Measurements from ENCODE around the gene FCGR3A.
"Not testable (repeated sequence)": the region's sequence is repeated elsewhere in the genome, so short reads cannot be mapped to it uniquely, and the experiment has no call there.

FCGR3A gene

DNA sequence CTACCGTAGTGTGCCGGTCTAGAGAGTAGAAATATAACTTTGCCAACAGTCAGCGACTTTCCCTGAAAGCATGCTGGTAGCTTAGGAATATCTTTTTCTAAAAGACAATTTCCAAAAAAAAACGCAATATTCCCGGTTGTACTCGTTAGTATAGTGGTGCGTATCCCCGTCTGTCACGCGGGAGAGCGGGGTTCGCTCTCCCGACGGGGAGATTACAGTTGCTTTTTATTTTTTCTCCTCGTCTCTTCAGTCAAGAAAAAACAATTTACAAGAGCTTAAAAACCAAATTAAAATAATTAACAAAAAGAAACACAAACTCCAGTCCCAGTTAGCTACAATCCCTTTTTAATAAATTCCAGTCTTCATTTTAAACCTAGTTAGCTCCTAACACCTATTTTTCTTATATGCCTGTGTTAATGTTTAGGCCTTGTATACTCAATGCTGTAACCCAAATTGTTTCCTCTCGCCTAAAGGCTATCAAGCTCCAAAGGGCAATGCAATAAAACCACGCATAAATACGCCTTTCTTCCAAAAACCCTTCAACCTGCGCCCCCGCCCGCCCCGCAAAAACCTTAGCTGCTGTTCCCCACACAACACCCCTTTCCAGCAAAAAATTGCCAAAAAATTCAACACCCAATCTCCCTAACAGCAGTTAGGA, 17.5 kb downstream of the FCGR3A start:
- no peak for DNase-seq (ENCODE audit: extremely low read depth in 1 of 2, low read depth in 1 of 2)

DNA sequence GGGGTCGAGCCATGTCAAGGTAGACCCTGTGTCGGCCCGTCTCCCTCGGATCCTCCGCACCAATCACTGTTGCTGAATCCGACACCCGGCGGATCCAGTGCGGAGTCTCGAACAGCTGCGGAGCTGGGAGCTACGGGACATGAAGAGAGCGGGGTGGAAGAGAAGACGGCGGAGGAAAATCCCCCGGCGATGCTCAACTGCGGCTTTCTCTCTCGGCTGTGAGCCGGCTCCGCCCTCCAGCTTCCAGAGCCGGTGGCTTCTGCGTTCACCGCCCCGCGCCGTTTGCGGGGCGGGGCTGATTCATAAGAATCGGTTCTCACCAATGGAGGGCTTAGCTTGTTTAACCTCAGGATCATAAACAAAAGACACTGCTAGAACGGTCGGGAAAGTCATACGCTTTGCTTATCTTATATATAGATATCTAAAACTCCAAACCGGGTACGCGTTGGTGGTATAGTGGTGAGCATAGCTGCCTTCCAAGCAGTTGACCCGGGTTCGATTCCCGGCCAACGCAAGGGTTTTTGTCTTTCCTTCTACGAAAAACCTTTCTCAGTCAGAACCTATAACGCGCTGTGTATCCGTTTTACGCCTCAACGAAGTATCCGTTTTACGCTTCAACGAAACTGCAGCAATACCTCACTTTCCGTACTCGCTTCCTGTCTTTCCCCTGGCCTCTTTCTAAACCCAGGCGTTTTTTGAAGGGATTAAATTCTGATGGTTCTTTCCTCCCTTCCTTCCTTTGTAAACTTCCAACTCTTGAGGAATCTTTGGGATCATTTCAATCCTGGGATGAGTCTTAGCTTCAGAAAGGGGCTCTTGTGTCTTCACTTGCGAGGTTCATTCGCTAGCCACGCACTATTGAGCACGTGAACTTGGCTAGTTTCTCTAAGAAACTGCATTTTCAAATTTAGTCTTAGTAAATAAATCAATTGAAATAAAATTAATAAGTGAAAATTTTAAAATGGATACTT, 18.7 kb downstream of the FCGR3A start:
- DNase-seq (ENCODE audit: extremely low read depth in 1 of 2, low read depth in 1 of 2), result peak; percentile 85 to 86

DNA sequence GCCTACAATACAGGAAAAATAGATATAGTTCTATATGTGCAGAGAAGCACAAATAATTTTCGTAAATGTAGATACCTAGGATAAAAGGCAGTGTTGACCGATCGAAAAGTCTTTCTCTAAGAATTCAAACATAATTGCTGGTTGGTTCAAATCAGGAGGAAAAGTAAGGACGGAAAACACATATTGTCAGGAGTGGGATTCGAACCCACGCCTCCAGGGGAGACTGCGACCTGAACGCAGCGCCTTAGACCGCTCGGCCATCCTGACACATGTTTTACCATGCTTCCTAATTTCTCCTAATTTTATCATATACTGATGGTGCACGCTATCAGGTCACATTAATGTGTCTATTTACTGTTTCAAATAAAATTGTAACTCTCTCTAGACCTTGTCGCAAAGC, 19.5 kb downstream of the FCGR3A start:
- peak in 1 of 2 donors; percentile 30 for DNase-seq (ENCODE audit: extremely low read depth in 1 of 2, low read depth in 1 of 2)

DNA sequence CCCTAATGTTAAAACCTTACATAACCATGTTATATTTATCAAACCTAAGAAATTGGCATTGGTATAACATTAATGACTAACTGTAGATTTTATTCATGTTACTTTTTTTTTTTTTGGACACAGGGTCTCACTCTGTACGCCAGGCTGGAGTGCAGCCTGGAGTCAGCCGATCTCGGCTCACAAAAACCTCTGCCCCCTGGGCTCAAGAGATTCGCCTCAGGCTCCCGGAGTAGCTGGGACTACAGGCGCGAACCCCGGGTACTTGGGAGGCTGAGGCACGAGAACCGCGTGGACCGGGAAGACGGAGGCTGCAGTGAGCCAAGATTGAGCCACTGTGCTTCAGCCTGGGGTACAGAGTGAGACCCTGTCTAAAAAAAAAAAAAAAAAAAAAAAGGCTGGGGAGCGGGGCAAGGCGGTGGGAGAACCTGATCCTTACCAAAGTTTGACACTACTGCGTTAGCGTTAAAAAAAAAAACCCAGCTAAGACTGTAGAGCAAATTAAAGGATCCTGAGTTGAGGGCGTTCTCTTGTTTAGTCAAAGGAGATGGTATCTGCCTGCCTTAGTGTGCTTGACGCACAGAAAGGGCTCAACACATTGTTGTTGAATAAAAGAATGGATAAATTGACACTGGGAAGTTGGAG, 20.0 kb downstream of the FCGR3A start:
- DNase-seq (ENCODE audit: extremely low read depth in 1 of 2, low read depth in 1 of 2), result not testable (repeated sequence)

DNA sequence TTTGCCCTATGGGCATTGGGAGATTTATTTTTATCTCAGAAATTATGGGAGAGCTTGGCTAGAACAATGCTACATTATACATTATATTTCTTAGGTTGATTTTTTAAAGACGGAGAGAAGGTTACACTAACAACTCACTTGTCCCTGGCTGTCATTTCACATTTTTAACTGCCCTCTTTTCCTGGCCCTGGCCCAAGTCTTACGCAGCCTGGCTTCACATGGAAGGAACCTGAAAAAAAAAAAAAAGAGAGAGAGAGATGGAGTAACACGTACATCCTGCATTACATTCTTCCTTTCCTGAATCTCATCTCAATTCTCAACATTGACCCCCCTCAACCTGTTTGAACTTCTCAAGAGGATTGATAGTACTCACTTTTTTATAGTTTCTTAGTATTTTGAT, 21.1 kb downstream of the FCGR3A start:
- not testable (repeated sequence) for DNase-seq (ENCODE audit: extremely low read depth in 1 of 2, low read depth in 1 of 2)

- not testable (repeated sequence) for DNase-seq (ENCODE audit: extremely low read depth in 1 of 2, low read depth in 1 of 2)
Measured at GRCh38 chr1:161525918-161526317, 23.7 kb downstream of the FCGR3A start.

GRCh38 chr1:161525321-161525720, 24.3 kb downstream of the FCGR3A start:
- DNase-seq (ENCODE audit: extremely low read depth in 1 of 2, low read depth in 1 of 2), result not testable (repeated sequence)

DNA sequence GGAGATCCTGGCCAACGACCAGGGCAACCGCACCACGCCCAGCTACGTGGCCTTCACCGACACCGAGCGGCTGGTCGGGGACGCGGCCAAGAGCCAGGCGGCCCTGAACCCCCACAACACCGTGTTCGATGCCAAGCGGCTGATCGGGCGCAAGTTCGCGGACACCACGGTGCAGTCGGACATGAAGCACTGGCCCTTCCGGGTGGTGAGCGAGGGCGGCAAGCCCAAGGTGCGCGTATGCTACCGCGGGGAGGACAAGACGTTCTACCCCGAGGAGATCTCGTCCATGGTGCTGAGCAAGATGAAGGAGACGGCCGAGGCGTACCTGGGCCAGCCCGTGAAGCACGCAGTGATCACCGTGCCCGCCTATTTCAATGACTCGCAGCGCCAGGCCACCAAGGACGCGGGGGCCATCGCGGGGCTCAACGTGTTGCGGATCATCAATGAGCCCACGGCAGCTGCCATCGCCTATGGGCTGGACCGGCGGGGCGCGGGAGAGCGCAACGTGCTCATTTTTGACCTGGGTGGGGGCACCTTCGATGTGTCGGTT, 24.8 kb downstream of the FCGR3A start:
- DNase-seq (ENCODE audit: extremely low read depth in 1 of 2, low read depth in 1 of 2), result not testable (repeated sequence)

GRCh38 chr1:161523817-161524741, 25.5 kb downstream of the FCGR3A start, which contains the start of gene HSPA6:
TSS of gene HSPA6 (plus strand) at chr1:161524540. CDS start at chr1:161524659, 119 bp downstream.
- peak; percentile 44 to 55 for DNase-seq (ENCODE audit: extremely low read depth in 1 of 2, low read depth in 1 of 2)

- not testable (repeated sequence) for DNase-seq (ENCODE audit: extremely low read depth in 1 of 2, low read depth in 1 of 2)
Measured at GRCh38 chr1:161523041-161523816, 26.4 kb downstream of the FCGR3A start.

- DNase-seq (ENCODE audit: extremely low read depth in 1 of 2, low read depth in 1 of 2), result not testable (repeated sequence)
Measured at GRCh38 chr1:161513953-161514352, 35.7 kb downstream of the FCGR3A start.

DNA sequence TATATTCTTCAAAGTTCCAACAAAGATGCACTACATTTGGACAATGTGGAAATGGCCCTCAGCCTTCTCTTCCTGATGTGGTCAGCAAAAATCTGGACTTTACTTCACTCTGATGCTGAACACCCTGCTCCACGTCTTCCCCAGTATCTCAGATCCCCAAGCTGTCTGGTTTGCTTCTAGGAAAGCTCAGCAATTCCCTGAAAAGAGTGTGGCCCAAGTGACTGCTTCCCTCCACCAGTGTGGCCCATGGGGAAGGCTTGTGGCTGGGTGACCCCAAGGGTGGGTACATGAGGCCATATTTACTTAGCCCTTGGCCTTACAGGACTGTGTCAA, 36.2 kb downstream of the FCGR3A start:
- not testable (repeated sequence) for DNase-seq (ENCODE audit: extremely low read depth in 1 of 2, low read depth in 1 of 2)

DNA sequence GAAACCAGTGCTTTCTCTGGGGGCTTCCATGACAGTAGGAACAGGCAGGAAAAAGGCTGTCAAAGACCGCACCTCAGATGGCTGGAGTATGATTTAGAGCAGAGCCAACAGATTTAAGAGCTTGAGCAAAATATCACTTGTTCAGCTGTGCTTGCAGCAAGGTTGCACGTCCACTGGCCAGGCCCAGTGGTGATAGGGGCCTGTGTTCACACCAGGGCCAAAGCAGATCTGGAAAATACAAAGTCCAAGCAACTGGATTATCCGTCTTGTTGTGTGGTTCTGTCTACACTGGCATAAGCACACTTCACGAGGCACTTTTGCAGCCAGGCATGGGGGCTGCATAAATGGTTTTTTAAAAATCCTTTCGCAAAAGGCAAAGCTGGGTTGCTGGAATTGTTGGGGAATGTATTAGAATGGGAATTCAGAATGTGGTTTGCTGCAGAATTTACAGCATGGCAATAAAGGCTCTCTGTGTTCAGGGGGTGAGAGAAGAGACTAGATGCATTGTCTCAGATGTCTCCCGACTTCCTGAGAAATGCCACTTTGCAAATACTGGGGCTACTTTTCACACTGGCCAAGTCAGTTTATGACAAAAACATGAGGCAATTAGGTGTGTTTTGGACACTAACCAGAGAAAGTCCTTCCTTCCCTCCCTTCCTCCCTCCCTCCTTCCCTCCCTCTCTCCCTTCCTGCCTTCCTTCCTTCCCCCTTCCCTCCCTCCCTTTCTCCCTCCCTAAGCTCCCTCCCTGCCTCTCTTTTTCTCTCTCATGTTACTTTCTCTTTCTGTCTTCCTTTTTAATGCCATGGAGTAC, 36.8 kb downstream of the FCGR3A start:
- not testable (repeated sequence) for DNase-seq (ENCODE audit: extremely low read depth in 1 of 2, low read depth in 1 of 2)

DNA sequence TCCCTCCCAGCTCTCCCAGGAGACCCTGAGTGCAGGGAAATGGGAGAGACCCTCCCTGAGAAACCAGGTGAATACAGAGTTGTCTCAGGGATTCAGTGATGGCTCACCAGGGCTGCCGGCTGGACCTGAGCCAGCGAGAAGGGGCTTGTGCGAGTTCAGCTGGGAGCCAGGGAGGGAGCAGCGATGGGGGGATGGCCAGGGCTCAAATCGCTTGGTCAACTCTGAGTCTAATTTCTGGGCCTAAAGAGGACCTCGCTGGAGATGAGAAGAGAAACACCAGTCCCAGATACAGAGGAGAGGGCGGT, 37.9 kb downstream of the FCGR3A start:
- no peak for DNase-seq (ENCODE audit: extremely low read depth in 1 of 2, low read depth in 1 of 2)

- no peak for DNase-seq (ENCODE audit: extremely low read depth in 1 of 2, low read depth in 1 of 2)
Measured at GRCh38 chr1:161511018-161511755, 38.4 kb downstream of the FCGR3A start.

- no peak for DNase-seq (ENCODE audit: extremely low read depth in 1 of 2, low read depth in 1 of 2)
Measured at GRCh38 chr1:161510477-161510876, 39.1 kb downstream of the FCGR3A start.

DNA sequence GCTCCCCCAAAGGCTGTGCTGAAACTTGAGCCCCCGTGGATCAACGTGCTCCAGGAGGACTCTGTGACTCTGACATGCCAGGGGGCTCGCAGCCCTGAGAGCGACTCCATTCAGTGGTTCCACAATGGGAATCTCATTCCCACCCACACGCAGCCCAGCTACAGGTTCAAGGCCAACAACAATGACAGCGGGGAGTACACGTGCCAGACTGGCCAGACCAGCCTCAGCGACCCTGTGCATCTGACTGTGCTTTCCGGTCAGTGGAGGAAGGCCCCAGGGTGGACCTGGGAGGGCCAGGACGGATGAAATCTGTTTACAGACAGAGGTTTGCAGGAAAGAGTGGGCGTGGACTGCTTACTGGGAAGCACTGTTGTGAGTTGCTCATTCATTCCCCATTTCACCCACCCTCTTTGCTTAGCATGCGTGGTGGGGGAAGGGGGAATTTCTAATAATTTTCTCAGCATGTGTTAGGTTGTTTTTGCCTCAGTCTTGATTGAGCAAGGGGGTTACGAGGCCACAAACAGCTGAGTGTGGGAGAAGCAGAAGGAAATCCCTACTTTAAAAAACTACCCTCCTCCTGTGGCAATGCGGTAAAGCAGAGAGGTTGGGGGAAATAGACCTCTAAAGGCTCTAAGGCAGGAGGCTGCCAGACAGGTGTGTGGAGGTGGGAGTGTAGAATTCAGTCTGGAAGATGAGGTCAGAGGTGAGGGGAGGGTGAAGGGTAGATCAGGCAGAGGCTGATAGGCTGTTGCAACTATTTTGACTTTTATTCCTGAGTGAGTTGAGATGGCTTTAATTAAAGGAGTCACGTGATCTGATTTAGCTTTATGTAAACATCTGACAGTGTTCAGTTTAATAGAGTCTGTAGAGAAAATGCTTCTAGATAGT, 43.0 kb downstream of the FCGR3A start:
- DNase-seq (ENCODE audit: extremely low read depth in 1 of 2, low read depth in 1 of 2), result no peak
